SK-N-DZ (cell line): ENCODE results near the gene SLC25A23.
"Not testable (repeated sequence)": the region's sequence is repeated elsewhere in the genome, so short reads cannot be mapped to it uniquely, and the experiment has no call there.

Experiments
- DNase-seq: peaks from one replicate; pipeline ENCODE4 v3.0.0-alpha.2; 2015; ENCODE audit warnings: low spot score
- small RNA-seq, 2 experiments: library from RNA; depleted of rRNA; stranded (forward); fragments of <200 nt; gene quantifications; one replicate each; pipeline ENCODE3, GENCODE V24; 2014

Gene SLC25A23

DNA sequence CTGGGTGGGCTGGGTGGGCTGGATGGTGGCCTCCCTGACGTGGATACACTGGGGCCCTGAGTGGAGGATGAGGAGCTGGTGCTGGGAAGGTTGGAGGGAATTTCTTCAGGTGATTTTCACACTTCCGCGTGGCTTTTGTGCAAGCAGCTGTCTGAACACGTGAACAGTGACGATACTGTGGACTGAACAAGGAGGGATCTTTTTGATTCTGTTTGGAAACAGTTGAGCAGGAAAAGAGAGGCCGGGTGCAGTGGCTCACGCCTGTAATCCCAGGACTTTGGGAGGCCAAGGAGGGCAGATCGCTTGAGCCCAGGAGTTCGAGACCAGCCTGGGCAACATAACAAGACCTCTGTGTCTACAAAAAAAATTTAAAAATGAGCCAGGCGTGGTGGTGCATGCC lies 57.5 kb downstream of the SLC25A23 start:
- DNase-seq: no peak

DNA sequence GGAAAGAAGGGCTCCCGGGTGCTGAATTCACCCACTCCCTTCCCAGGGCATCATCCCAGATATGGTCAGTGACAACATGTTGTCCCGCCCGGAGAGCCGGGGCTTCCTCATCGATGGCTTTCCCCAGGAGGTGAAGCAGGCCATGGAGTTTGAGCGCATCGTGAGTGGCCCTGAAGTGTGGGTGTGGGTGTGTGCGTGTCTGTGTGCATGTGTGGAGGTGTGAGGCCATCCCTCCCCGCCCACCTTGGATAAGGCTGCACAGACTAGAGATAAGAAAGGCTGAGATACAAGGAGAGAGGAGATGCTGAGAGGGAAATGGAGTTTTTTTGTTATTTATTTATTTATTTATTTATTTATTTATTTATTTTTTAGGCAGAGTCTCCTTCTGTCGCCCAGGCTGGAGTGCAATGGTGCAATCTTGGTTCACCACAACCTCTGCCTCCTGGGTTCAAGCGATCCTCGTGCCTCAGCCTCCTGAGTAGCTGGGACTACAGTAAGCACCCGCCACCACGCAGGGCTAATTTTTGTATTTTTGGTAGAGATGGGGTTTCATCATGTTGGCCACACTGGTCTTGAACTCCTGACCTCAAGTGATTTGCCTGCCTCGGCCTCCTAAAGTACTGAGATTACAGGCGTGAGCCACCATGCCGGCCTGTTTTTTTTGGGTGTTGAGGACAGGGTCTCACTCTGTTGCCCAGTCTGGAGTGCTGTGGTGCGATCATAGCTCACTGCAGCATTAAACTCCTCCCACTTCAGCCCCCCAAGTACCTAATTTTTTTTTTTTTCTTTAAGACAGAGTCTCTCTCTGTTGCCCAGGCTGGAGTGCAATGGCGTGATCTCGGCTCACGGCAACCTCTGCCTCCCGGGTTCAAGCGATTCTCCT lies 59.3 kb downstream of the SLC25A23 start:
- not testable (repeated sequence) for DNase-seq

DNA sequence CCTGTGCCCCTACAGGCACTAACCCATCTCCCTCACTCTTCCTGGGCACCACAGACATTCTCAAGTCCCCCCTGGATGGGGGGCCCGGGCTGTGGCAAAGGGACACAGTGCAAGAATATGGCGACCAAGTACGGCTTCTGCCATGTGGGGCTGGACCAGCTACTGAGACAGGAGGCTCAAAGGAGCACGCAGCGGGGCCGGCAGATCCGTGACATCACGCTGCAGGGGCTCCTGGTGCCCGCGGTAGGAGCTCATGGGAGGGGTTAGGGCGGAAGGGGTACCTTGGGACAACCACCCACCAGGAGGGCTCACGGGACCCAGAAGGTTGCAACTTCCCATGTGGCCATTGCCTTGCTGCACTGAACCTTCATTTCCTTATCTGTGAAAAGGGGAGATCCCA lies 63.3 kb downstream of the SLC25A23 start:
- no peak for DNase-seq

DNA sequence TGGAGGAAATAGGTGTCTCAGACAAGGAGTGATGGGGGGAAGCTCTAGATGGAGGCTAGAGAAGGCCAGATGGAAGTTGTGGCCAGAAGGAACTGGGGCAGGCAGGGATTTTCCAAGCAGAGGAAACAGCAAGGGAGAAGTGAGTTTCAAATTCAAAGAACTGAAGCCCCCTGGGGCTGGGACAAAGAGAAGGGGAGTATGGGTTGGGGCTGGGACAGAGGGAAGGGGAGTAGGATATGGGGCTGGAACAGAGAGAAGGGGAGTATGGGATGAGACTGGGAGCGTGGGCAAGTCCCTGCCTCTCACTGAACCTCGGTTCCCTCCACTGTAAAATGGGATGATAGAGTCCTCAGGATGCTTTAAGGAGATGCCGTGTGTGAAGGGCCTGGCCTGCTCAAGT lies 64.8 kb downstream of the SLC25A23 start:
- DNase-seq: no peak

DNA sequence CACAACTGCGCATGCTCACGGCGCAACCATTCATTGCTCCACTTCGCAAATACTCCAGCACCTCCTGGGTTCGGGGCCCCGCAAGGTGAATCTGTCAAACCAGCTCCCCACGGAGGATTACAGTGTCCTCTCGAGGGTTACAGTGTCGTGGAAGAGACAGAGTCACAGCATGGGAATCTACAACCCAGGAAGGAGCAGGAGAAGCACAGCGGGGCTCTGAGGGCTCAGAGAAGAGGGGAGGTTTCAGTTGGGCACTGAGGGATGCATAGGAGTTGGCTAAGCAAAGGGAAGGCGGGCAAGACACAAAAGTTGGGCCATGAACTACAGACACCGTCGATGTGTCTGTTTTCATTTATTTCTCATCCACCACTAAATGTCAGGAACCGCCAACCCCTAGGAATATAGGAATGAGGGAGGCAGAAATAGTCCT lies 65.6 kb downstream of the SLC25A23 start:
- DNase-seq: no peak

DNA sequence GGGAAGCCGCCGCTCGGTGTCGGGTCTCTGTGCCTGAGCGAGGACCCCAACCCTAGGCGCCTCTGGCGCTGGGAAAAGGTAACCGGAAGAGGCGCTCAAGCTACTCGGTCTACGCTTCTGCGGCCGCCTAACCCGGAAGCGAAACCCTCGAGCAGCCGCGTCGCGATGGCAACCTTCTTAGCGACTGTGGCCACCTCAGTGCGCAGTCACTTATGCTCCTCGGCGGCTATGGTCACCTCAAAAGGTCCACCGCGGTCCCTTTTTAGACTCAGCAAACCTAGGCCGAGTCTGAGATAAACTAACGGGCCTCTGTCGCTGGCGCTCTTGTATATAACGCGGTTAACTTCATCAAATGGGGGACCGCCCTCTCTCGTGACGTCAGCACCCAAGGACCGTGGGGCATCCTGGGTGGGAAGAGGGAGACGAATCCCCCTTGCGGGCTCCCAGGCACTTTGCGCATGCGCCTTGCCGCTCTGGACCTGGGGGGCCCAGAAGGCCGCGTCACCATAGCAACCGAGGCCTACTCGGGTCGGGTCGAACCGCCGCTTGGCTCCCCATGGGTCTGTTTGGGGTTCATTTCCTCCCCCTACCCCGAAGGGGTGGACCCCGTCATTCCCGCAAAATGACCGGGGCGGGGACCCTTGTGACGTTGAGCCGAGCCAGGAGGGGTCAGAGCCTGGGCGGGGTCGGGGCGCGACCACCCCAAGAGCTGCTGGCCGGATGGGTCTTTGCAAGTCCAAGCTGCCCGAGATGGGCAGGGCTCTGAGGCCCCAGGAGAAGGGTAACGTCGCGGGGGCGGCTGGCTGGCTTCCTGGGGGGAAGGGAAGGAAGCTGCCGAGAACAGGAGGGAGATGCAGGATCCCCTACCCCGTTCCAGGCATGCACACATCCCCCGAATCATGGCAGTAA lies 66.3 kb downstream of the SLC25A23 start, which contains the start of gene GTF2F1:
Gene GTF2F1, minus strand, starts transcription at position 91 of the 909 bp plus-strand sequence. CDS start 169 bp downstream, outside the sequence.
- peak; percentile 95 for DNase-seq

DNA sequence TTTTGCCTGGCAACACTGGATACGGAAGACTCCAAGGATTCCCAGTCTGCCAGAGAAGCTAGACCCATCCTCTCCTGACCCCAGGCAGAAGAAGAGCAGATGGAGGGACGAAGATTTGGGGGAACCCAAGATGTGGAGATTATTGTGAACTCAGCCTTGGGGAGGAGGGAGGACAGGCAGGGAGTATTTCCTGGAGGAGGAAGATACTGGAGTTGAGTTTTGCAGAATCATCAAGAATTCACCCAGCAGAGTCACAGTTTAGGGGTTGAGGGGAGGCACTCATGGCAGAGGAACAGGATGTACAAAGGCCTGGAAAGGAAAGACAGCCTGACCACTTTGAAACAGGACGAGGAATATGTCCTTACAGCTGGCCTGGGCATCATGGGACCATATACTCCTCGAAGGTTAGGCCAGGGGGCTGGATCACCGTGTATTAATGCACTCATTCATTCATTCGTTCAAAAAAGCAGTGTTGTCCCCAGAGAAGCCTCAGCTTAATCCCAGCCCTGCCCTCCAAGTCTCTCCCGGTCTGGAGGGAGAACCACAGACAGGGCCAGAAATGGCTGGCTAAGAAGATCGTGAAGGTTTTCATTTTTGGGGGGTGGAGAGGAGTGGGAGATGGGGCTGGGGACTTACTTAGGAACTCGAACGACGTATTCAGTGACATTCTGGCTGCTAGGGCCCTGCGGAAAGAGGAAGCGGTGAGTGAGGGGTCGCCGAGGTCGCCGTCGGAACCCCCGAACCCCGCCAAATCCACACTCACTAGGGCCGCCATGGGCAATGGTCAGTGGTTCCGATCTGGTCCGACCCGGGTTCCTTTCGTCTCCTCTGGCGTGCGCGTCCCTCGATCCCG lies 67.1 kb downstream of the SLC25A23 start:
- no peak for DNase-seq

Small RNA genes within 50 kb of the gene (small RNA-seq; reads per million reads assigned to genes)
- gene AC010503.2: 0 reads per million in 2 experiments
- gene MIR6790: 0 reads per million in 2 experiments
